NCI-H345 (cell line): ENCODE results near the gene CYTH3.
A peak's percentile ranks its signal among the peaks of the same experiment; 100 is the strongest.

Source experiments
- DNase-seq: peaks from one replicate; lab custom pipeline; 2025; lab: John Stamatoyannopoulos, UW

CYTH3 gene

GRCh38 chr7:6279937-6280336 lies 7.5 kb upstream of the CYTH3 start:
- no peak for DNase-seq

GRCh38 chr7:6279341-6279740 lies 6.9 kb upstream of the CYTH3 start:
- DNase-seq = no peak

DNA sequence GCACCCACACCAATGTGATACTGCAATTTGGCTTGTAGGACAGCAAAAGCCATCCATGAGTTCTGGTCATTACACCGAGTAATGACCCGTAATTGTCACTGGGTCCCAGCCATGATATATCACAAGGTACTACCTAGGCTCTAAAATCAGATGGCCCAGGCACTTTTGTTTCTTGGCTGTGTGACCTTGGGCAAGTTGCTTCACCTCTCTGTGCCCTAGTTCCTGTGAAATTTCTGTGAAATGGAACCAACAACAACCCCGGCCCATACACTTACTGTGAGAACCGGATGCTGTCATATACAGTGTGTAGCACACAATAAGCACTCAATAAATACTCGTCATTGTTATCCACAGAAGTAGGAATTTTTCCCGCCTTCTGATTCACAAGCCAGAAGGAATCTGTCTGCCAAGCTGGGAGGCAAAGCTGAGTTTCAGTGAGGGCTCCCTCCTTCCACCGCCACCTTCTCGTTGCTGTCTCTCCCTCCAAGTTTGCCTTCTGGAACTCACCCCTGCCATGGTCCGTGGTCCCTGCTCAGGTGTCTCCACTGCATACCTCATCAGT lies 6.4 kb upstream of the CYTH3 start:
- no peak for DNase-seq

DNA sequence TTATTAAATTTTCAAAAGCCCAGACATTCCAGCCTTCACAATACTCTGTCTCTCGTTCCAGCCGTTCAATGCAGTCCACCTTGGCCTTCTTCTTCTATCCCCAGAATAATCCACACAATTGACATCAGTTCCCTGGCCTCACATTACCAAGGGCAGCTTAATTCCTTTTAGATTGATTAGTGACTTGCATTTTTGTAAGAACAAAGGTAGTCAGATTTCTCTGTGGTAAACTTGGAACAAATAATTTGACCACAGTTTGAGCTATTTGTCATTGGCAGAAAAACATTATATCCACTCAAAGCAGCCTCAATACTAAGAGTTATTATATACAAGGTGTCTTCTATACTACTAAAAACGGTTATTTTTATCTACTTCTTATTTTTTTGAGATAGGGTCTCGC lies 5.1 kb upstream of the CYTH3 start:
- no peak for DNase-seq

DNA sequence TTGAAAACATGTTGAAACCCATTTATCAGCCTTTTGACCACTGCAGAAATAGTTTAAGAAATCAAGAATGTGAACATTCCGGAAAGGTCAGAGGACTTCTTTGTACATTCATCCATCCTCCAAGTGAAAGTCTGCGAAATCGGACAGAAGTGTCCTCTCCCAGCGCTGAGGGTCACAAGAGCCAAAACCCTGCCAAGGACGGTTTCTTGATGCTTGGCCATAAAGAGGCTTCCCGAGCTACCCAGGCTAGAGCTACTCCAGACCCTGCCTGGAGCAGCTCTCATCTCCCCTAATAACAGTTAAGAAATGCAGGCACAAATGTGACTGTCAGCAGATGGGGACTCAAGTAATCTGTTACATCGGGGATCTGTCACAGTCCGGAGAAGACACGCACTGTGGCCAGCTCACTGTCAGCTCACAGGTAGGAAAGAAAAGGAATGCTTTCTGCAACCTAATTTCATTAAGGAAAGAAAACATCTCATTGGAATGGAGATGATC lies 4.5 kb upstream of the CYTH3 start:
- no peak for DNase-seq

- DNase-seq = no peak
Measured at GRCh38 chr7:6274743-6275142, 2.3 kb upstream of the CYTH3 start.

DNA sequence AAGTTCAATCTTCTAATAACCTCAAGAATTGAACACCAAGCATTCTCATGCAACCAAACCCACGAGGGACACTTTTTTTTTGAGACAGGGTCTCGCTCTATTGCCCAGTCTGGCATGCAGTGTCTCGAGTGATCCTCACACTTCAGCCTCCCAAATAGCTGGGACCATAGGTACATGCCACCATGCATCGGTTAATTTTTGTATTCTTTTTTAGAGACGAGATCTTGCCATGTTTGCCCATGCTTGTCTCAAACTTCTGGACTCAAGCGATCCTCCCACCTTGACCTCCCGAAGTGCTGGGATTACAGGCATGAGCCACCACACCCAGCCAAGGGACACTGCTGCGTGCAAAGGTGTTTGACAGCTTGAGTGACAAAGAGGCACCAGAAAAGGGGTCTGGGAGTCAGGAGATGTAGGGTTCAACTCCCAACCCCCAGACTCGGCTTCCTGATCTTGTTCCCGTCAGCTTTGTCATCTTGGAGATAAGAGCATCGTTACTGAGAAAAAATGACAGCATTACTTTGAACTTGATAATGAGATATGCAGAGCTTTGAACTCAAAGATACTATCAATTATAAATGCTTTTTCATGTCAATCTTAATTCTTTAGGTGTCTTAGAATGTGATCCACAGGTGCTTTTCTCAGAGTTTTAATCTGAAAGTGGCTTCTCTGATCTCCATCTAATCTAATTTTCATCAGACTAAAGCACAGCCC lies 1.6 kb upstream of the CYTH3 start:
- no peak for DNase-seq

- peak; percentile 92 for DNase-seq
Measured at GRCh38 chr7:6273380-6273837, 985 bp upstream of the CYTH3 start.

DNA sequence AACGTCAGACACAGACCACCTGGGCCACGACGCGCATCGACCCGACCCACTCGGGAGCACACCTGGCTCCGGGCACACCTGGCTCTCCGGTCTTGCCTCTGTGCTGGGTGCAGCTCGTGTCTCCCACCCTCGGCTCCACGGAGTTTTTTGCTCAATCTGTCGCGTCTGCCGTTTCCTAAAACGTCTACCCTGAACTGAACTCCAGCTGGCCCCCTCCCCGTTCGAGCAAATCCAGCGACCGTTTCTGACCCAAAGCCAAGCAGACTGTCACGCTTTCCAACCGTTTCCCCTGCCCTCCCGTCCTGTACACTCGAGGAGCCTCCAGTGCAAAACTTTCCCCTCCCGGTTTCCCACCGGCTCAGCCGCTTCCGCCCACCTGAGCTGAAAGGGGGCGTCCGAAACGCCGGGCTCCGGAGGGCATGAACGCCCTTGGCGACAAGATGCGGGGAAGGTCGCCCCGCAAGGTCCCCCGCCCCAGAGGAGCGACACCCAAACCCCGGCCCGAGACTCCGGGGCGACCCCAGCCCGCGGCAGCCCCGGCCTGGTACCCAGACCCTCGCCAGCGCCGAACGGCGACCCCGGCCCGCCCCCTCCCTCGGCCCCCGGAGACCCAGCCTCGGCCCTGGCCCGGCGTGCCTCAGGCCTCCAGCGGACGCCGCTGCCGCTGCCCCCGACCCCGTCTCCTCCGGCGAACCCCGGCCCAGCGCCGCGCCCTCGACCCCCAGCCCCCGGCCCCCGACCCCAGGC lies 557 bp downstream of the CYTH3 start:
- DNase-seq = peak; percentile 16

DNA sequence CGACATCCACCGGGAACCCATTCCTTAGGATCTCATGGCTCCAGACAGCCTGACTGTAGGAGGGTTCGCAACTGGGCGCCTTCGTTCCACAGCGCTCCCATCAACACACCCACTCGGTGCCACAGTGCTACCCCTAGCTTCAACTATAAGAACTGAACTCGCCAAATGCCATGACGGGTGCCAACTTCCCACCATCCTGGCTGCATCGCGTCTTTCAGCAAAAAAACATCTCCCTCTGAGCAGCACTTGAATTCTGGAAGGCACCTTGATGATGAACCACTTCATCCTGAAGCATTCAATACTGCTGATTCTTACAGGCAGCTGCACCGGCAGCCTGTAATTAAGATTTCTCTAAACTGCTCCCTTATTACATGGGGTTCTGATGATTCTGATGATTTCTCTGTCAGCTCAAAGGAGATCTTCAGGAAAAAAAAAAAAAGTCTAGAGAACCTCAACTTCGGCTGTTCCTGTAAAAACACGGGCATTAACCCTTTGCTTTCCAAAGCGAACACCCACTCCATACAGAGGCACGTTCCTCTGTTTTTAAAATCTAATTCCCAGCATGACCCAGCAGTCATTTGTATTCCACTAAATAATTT lies 1.3 kb downstream of the CYTH3 start:
- peak; percentile 9 for DNase-seq

- no peak for DNase-seq
Measured at GRCh38 chr7:6269527-6269926, 2.9 kb downstream of the CYTH3 start.

DNA sequence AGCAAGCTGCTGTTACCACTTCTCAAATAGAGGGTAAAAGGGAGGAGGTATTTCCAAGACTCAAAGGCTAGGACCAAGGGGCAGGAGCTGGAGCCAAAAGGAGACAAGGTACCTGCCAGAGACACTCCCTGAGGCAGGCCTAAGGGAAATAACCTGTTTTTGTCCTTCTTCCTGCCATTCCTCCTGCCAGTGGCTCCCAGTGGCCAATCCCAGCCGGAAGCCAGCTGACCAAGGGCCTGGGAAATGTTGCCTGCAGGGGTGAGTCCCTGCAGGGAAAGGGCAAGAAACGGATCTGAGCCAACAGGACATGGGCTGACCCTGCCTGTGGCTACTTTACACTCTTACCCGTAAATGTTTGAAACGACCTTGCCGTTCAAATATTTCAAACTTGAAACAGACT lies 3.5 kb downstream of the CYTH3 start:
- no peak for DNase-seq

GRCh38 chr7:6268023-6268900 lies 4.2 kb downstream of the CYTH3 start:
- no peak for DNase-seq

GRCh38 chr7:6266699-6267098 lies 5.7 kb downstream of the CYTH3 start:
- no peak for DNase-seq

DNA sequence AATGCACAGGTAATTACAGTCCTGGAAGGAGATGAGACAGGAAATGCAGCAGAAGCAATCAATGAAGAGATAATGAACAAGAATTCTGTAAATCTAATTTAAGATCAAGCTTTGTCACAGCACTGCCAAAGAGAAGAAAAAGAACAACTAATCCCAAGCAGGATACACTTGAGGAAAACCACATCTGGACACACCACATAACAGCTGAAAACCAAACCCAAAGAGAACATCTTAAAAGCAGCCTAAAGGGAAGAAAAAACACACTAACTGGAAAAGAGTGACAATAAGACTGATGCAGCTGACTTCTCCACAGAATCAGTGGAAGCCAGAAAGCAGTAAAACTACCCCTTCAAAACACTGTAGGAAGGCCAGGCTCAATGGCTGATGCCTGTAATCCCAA lies 10.2 kb downstream of the CYTH3 start:
- DNase-seq = no peak

- no peak for DNase-seq
Measured at GRCh38 chr7:6261699-6262098, 10.7 kb downstream of the CYTH3 start.

DNA sequence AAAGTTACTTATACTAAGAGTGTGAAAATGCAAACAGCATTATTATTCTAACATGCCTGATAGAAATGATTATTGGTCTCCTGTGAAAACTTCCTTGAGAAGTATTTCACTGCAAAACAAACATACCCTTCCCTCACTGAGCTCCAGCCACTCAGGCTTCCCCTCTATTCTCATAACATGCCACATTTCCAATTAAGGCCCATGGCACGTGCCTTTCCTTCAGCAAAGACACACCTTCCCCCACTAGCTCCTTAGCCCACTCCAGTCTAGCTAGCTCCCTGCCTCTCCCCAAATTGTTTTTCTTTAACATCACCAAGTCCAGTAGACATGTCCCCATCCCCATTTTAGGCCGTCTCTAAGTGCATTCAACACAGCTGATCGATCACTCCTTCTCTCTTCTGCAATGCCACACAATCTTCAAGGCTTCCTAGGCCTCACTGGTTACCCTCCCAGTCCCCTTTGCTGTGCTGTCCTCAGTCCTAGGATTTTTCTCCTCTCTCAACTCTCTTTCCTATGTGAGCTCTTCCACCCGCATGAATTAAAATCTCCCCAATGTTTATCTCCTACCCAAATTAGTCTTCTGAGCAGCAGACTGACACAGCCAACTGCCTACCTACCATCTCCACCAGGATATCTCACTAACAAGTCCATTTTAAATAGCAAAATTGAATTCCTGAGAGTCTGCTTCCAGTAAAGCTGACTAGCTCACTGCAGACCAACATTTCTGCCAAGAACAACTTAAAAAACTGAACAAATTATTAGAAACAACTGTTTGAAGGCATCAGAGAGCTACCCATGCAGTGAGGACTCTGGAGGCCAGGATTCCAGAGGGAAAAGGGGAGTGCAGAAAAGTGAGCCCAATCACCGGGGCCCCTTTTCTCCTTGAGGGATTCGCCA lies 11.9 kb downstream of the CYTH3 start:
- no peak for DNase-seq

DNA sequence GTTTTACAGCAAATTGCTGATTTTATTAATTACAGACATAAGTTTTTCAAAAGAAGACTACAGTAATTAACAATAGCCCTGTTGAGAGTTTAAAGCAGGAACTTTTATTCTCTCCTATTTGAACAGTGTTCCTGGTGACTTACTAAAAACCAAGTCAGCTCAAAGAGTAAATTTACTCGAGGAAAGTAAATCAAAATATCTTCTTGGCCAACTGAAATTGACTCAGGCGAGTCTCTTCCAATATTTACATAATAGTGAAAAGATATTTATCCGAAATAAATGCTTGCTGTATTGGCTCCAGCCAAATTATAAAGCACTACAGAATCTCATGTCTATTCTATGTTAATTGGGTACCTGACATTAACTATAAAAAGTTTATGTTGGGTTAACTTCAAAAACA lies 13.2 kb downstream of the CYTH3 start:
- no peak for DNase-seq

GRCh38 chr7:6258440-6259182 lies 13.8 kb downstream of the CYTH3 start:
- no peak for DNase-seq

DNA sequence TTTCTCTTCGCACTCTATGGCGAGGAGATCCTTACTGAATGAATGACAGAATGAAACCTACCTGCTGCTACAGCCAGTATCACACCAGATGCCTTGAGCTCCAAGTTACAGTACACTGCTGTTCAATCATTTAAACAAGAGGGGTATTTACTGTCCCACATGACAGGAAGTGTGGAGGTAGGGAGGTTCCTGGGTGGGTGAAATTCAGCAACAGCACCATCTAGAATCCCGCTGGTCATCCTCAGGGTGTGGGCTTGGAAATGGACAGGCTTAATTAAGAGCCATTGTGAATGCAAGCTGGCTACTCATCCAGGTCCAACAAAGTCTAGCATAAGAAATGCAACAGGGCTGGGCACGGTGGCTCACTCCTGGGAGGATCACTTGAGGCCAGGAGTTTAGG lies 14.7 kb downstream of the CYTH3 start:
- DNase-seq = no peak
